Left forelimb (tissue), 1 donor: ENCODE data around the gene SPHK1.

Experiments
- DNase-seq: peaks from one replicate; pipeline ENCODE4 v3.0.0-alpha.2; 2018; ENCODE audit warnings: low spot score

The SPHK1 gene

DNA sequence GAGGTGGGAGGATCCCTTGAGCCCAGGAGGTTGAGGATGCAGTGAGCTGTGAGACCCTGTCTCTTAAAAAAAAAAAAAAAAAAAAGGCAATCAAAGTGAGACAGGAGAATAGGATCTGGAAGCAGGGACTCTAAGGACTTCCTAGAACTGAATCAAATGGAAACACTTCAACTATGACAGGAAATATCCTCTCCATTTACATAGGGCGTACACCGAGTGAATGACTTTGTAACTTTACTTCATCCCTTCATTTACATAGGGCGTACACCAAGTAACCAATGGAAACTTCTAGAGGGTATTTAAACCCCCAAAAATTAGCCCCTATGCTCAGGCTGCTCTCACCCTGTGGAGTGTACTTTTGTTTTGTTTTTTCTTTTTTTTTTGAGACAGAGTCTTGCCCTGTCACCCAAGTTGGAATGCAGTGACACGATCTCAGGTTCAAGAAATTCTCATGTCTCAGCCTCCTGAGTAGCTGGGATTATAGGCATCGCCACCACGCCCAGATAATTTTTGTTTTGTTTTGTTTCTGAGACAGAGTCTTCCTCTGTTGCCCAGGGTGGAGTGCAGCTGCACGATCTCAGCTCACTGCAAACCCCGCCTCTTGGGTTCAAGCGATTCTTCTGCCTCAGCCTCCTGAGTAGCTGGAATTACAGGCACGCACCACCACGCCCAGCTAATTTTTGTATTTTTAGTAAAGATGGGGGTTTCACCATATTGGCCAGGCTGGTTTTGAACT, 21.1 kb upstream of the SPHK1 start:
- DNase-seq, result no peak

DNA sequence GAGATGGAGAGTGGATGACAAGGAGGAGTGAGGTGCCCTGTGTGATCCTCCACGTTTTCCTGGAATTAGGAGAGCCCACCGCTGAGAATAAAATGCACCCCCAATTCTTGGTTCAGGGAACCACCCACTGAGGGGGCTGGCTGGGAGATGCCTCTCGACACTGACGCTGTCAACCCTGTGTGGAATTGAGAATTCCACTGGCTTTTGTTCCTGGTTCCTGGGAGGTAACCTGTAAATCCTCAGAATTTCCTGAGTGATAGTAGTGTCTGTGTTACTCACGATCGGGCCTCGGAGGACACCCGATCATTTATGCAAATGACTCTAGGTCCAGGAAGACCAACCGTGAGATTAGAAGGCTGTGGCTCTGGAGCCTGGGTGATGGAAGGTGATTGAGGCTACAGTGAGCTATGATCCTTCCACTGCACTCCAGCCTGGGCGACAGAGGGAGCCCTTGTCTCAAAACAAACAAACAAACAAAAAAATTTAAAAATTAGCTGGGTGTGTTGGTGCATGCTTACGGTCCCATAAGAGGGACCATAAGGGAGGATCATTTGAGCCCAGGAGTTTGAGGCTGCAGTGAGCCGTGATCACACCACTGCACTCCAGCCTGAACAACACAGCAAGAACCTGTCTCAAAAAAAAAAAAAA, 19.0 kb upstream of the SPHK1 start:
- no peak for DNase-seq

DNA sequence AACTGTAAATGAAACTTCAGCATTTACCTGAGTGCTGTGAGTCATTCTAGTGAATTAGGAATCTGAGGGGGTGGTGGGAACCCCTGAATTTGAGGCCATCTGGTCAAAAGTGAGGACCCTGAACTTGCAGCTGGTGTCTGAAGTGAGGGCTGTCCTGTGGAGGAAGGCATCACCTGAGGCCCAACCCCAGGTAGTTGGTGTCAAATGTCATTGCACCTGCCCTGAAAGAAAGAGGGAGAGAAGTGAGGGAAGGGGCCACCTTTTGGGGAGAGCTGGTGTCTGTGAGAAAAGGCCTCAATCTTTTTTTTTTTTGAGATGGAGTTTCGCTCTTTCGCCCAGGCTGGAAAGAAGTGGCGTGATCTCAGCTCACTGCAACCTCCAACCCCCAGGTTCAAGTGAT, 18.2 kb upstream of the SPHK1 start:
- DNase-seq, result no peak

DNA sequence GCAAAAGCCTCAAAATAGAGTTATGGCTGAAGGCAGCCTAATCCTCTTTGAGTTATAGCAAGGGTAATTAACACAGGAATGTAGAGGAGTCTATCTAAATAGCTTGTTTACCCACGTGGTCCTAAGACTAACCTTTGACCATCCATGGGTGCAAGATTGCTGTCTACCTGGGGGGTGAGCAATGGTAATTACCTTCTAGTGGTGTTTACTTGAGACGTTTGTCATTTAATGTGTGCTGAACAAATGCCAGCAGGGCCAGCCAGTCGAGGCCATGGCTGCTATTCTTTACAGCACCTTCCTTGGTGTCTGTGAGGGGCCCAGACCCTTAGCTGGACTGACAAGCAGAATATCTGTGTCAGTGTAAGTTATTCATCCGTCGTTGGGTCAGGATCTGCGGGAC, 16.8 kb upstream of the SPHK1 start:
- no peak for DNase-seq

DNA sequence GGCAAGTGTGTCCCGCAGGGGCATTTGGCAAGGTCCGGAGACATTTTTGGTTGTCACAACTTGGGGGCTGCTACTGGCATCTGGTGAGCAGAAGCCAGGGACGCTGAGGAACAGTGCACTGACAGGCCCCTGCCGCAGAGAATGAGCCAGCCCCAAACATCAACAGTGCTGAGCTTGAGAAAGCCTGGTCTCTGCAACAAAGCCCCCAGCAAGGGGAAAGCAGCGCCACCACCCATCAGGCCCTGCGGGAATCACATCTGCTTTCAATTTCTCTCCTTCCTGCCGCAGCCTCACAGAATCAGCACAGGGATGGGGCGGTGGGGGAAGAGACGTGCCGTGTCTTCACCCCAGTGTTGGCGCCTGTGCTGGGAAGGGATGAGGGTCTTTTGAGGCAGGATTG, 15.9 kb upstream of the SPHK1 start:
- DNase-seq, result no peak

DNA sequence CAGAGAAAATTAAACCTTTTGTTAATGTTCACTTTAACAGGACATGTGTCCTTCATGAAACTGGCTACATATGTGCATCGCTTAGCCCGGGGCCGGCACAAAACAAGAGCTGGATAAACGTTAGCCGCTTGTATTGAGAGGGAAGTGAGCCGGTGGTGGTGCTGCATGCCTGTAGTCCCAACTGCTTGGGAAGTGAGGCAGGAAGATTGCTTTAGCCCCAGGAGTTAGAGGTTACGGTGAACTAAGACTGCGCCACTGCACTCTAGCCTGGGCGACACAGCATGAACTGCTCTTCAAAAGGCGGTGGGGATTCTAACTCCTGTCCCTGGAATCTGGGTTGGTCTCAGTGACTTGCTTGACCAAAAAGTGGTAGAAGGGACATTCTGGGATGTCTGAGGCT, 15.0 kb upstream of the SPHK1 start:
- no peak for DNase-seq

DNA sequence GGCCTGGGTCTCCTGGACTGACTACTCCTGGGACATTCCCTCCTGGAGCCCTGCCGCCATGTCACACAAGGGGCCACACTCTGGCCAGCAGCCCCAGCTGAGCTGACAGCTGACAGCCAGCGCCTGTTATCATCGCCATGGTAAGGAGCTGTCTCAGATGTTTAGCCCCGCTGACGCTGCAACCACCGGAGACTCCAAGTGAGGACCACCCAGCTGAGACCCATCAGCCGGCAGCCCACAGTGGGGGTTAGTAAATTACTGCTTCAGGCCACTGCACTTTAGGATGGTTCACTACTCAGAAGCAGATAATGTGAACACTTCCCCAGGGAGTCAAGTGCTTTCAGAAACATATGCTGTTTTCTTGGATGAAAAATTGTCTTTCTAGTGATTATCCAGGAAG, 14.6 kb upstream of the SPHK1 start:
- DNase-seq, result no peak

DNA sequence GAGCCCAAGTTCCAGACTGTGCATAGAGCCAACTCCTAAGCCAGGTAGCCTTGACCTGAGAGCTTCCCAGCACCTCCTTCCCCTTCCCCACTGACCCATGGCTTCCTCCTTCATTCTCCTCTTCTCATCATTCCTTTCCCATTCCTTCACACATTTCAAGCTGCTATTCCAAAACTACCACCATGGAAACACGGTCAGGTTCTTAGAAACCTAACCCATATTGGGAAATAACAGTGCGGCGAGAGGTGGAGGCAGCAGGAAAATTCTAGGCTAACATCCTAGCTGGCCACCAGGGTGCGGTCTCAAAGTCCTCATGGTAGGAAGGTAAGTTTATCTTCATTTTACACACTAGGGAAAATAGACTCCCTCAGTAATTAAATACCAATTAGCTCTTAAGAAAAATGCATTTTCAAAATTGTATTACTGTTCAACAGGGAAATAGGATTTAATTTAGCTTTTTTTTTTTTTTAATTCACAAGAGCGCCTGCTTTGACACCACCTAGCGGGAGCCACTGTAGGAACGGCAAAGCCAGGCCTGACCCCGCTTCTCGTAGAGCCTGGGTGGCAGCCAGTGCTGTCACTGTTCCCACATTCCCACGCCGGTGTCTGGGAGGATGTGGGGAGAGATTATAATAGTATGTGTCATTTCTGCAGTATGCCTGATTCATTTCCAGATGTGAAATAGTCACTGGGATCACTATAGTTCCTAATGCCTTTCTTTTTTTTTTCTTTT, 14.0 kb upstream of the SPHK1 start:
- DNase-seq, result no peak

DNA sequence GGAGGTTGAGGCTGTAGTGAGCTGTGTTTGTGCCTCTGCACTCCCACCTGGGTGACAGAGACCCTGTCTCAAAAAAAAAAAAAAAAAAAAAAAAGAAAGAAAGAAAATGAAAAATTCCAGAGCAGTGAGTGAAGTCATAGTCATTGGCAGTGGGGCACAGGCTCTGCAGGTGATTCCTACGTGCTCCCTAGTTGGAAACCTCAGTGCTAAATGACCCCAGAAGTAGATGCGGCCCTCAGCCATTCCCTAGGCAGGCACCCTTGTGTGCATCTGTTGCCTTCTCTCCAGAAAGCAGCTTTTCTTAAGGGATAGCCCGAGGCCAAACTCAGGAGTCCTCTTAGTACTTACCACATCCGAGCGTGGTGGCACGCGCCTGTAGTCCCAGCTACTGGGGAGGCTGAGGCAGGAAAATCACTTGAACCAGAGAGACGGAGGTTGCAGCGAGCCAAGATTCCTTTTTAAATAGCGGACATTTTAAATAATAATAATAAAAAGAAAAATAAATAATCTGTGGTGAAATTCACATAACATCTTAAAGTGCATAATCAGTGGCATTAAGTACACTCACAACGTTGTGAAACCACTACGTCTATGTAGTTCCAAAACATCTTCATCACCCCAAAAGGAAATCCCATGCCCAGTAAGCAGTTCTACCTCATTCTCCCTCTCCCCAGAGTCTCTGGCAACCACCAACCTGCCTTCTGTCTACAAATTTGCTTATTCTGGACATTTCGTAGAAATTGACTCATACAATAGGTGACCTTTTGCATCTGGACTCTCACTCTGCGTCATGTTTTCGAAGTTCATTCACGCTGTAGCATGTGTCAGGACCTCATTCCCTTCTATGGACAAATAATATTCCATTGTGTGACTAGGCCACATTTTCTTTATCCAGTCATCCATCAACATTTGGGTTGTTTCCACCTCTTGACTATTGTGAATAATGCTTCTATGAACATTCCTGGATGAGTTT, 12.5 kb upstream of the SPHK1 start:
- DNase-seq, result no peak

DNA sequence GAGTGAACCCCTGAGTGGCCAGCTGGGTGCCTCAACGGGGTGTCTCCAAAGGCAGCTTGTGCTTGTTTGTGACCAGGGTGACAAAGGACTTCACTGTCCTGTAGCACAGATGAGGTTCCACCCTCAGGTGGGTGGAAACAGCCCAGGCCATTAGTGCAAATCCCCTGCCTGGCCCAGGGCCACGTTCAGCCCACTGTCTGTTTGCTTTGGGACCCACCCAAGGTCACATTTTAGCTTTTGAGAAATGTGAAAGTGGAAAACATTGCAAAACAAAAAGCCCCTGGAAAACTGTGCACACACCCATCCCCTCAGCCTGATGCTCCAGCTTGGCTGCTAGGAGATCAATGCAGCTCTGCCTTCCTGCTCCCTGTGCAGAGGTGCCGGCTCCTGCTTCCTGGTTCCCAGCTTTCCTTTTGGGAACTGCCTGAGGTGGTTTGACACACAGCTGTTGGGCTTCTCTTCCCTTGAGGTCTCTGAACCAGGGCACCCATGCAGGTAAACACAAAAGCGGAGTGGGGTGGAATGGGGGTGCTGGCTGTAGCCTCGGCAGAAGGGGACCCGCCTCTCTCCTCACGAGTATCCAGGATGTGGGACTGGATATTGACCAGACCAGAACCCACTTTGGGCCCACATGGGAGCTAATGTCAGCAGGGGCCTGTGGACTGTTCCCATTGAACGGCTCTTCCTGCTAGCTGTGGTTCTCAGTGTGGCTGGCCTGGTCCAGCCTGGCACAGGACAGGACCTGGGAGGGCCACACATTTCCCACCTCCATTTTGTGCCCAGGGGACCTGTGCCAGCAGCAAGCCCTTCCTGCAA, 7.9 kb upstream of the SPHK1 start:
- DNase-seq, result no peak

DNA sequence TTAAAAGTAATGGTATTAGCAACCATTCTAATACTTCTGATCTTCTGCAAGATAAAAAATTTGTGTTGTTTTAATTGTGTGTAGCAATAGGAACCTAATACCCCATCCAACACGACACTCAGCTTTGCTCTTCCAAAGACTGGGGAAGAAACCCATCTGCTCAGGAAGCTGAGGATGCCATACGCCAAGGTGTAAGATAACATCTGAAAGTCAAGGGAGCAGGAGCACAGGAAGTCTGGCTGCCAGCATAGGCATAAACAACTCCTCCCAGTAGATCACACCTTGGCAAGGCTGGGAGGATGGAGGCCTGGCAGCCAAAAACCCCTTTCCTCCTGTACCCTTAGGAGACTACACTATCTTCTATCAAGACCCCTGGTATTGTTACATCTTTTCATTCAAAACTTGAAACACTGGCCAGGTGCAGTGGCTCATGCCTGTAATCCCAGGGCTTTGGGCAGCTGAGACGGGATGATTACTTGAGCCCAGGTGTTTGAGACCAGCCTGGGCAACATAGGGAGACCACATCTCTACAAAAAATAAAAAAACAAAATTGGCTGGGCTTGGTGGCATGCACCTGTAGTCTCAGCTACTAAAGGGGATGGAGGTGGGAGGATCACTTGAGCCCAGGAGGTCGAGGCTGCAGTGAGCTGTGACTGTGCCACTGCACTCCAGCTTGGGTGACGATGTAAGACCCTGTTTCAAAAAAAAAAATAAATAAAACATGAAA, 5.7 kb upstream of the SPHK1 start:
- DNase-seq, result no peak

DNA sequence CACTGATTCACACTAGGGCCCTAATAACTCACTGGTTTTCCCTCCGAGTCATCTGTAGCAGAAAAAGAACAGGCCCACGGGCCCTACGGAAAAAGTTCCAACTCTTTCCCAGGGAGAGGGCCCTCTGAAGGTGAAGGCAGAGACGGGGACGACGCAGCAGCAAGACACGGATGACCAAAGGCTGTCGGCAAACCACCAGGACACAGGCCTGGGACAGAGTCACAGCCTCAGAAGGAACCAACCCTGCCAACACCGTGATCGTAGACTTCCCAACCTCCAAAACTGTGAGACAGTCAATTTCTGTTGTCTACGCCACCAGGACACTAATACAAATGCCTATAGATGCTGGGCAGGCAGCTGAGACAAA, 5.2 kb upstream of the SPHK1 start:
- DNase-seq, result no peak

DNA sequence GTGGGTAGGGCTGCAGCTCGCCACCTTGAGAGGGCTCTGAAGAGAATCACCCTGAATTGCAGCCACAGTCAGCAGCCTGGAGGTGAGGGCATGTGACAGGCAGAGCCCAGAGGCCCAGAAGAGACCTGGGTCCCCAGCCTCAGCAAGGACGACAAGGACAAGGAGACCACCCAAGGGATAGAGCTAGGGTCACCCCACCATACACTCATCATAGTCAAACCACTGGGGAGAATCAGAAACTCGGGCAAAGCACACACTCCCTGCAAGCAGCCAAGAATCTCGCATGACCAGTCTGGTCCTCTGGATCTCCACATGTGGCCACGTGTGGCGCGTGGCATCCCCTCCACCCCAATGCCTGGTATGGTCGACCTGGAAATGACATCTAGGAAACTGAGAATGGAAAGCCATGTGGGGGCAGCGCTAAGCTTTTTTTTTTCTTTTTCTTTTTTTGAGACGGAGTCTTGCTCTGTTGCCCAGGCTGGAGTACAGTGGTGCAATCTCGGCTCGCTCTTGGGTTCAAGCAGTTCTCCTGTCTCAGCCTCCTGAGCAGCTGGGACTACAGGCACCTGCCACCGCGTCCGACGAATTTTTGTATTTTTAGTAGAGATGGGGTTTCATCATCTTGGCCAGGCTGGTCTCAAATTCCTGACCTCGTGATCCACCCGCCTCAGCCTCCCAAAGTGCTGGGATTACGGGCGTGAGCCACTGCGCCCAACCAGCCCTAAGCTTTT, 4.6 kb upstream of the SPHK1 start:
- no peak for DNase-seq

DNA sequence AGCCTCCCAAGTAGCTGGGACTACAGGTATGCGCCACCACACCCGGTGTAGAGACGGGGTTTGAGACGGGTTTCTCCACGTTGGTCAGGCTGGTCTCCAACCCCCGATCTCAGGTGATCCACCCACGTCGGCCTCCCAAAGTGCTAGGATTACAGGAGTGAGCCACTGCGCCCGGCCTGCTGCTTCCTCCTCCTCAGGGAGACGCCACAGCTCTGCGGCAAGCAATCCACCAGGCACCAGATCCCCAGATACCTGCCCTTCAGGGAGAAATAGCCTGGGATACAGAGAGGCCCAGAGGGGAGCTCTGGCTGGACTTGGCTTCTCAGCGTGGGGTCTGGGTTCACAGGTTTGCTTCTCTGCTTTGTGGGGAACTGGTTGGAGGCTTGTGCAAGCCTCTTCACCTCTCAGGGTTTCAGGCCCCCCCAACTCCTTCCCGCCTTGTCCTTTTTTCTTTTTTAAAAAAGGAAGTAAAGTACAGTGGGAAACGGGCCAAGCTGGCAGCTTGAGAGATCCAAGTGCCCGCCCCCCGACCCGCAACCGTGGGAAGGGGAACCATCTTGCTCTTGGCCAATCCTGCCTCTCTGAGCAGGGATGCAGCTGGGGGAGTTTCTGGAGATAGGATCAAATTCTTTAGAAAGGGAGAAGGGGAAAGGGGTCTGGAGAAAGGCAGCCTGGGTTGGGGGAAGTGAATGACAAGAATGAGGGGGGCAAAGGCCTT, 2.6 kb upstream of the SPHK1 start:
- DNase-seq, result no peak

DNA sequence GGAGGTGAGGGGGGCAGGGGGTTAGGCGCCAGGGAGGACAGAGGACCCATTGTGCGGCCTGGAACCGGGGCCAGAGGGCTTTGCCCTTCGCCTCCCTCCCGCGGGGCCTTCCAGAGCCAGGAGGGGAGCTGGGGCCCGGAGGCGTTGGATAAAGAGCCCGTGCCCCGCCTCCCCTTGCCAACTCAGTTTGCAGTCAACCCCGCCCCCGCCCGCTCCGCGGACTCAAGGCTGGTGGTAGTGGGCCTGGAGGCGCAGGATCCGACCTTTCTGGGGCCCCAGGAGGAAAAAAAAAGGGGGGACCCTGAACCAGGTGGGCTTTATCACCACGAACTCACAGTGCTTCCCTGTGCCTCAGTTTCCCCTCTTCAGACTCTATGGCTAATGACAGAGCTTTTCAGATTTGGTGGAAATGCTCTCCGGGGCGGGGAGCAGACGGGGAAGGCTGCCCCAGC, 2.0 kb upstream of the SPHK1 start:
- DNase-seq, result no peak

DNA sequence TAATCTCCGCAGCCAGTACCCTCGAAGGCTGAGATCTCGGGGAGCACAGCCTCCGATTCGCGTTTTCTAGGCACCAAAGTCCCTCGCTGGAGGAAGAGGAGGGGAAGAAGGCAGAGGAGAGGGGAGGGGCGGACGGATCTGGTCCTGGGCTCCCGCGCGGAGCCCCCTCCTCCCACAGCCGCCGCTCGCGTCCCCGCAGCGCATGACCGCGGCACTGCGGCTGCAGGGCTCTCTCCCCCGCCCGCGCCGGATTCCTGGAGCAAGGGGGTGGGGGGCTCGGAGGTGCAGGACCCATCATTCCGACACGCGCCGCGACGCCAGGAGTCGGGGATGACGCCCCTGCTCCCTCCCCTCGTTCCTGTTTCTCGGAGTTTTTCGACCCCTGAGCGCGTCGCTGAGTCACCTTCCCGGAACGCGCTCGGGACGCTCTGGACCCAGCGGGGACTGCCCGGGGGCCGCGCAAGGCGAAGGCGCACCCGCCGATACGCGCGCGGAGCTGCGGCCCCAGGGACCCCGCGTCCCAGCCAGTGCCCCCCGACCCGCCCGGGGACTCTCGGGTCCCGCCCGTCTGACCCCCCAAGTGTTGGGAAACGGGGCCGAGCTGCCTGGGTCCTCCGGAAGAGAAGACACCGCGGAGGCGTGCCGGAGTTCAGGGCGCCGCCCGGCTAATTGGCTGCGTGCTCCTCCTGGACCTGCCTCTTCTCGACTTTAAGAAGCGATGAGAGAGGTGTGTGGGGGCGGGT, 1.4 kb upstream of the SPHK1 start:
- DNase-seq, result no peak

DNA sequence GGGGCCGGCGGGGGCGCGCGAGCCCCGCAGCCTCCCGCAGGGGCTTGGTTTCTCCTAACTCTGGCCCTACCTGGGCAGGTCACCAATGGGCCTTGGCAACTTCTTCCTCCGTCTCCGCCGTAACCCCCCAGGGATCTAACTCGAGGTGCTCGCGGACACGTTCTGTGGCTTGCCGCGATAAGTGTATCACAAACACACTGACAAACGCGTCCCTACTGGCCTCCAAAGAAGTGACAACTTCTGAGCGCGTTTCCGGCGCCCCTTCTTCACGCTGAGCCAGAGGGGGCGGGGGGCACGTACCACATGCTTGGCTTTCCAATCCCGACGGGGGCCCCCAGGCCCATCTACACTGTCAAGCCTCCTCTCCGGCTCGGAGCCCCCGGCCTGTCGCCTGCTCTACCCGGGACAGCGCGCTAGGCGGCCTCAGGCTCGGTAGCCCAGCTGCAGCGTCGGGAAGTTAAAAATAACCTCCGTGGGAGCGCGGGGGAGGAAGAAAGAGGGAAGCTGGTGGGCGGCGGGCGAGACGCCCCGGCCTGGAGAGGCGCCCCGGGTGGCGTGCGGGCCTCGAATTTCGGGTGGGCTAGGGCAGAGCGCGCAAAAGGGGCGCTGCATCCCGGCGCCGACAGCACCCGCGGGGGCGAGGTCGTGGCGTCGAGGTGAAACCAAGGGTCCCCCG, 725 bp upstream of the SPHK1 start:
- no peak for DNase-seq
